Aorta (tissue), 5 donors: ENCODE data around the gene PUM1. TPM values are rescaled to one million over a fixed set of nuclear protein-coding genes. Genes with fewer than 3 reads are reported as not detected.

Experiments used
- ATAC-seq: fragments of 200-7000 bp; cut with Tn5 transposase; one replicate; pipeline ENCODE4 v1.9.1; 2022; ENCODE audit warnings: moderate library complexity; ENCODE audit not compliant: low FRiP score
- DNase-seq, 2 donors: peaks; one replicate each; pipeline ENCODE4 v3.0.0-alpha.2; 2020
- H3K27ac ChIP-seq, 2 donors: one replicate each; pipeline ENCODE4 v1.5.1; 2013; ENCODE audit warnings: low read length in 2 of 2, mild to moderate bottlenecking in 2 of 2, moderate library complexity in 2 of 2, control low read depth in 1 of 2, inconsistent platforms in 1 of 2, low read depth in 1 of 2
- H3K27me3 ChIP-seq, 2 donors: one replicate each; pipeline ENCODE4 v1.6.1; 2013; ENCODE audit warnings: control low read depth in 1 of 2, low read length in 1 of 2, mild to moderate bottlenecking in 1 of 2, moderate library complexity in 1 of 2; ENCODE audit not compliant: insufficient read depth in 2 of 2, control insufficient read depth in 1 of 2
- H3K36me3 ChIP-seq, 2 donors: one replicate each; pipeline ENCODE4 v1.6.1; 2013; ENCODE audit warnings: control low read depth in 1 of 2, low read length in 1 of 2, mild to moderate bottlenecking in 1 of 2; ENCODE audit not compliant: insufficient read depth in 2 of 2, control insufficient read depth in 1 of 2
- H3K4me1 ChIP-seq, 2 donors: one replicate each; pipeline ENCODE4 v1.6.1; 2013; ENCODE audit warnings: low read length in 2 of 2, control low read depth in 1 of 2, mild to moderate bottlenecking in 1 of 2, moderate library complexity in 1 of 2; ENCODE audit not compliant: insufficient read depth in 2 of 2, control insufficient read depth in 1 of 2
- H3K4me3 ChIP-seq, 2 donors: one replicate each; pipeline ENCODE4 v1.5.1; 2013; ENCODE audit warnings: low read length in 2 of 2, control low read depth in 1 of 2, mild to moderate bottlenecking in 1 of 2
- H3K9me3 ChIP-seq: one replicate; pipeline ENCODE4 v1.6.1; 2013; ENCODE audit warnings: mild to moderate bottlenecking, low read length; ENCODE audit not compliant: control insufficient read depth
- WGBS, 2 donors: extraction: QIAGEN DNeasy Blood & Tissue Kit; methylation state at CpG; one replicate each; pipeline ENCODE4 v1.1.7; 2013; 5-methylcytosine and 5-hydroxymethylcytosine counted together
- intact Hi-C, 2 donors: fragments of 100-400 bp; cut with DNase I; formaldehyde crosslinking; loops; one replicate each; pipeline versions ENCODE4 v1.14.2 to v1.15.0; 2022
- polyA plus RNA-seq, 2 donors: library from polyadenylated mRNA; stranded (reverse); fragments of 200-250 nt; gene quantifications; one replicate each; pipeline ENCODE4 v1.2.3, GENCODE V29; 2013
- total RNA-seq, 2 donors: library from RNA; stranded (reverse); fragmentation: NEBNext Ultra II Directional; extraction: Animal tissue kit (Norgen Biotek cat#: 25700); gene quantifications; one replicate each; pipeline ENCODE4 v1.2.1, GENCODE V29; 2021
- donor health status: healthy with polysubstance abuse.
- donor health status: Bipolar disorder and iron deficiency.
- donor health status: DM: no; HTN: no; CAD: no.
- donor health status: DM: no; HTN: no; CAD: no.
- donor health status: DM: yes; HTN: yes; CAD: no.

Gene PUM1
- total and polyA plus RNA-seq, 4 donors: 13.1 to 120 (median 63.2) TPM

GRCh38 chr1:30919025-30919881, 146.3 kb downstream of the PUM1 start:
- H3K27me3 ChIP-seq: no peaks in the 10 kb centered on the region
- DNase-seq: no peak
- no peak overlapping the region for H3K4me3 ChIP-seq
- 78 to 80% methylated on average over 10 of the region's 10 CpGs for WGBS, 2 donors
- no peak for ATAC-seq
- no peaks in the 10 kb centered on the region for H3K36me3 ChIP-seq
- H3K9me3 ChIP-seq: no peaks in the 10 kb centered on the region
- intact Hi-C loops: no loop called here
- H3K4me1 ChIP-seq: no peaks in the 10 kb centered on the region
- H3K27ac ChIP-seq: no peak overlapping the region

- H3K27me3 ChIP-seq: no peaks in the 10 kb centered on the region
- no peaks in the 10 kb centered on the region for H3K9me3 ChIP-seq
- ATAC-seq (no peak), DNase-seq (peak in 1 of 2 donors; percentile 30)
- H3K4me3 ChIP-seq: no peak overlapping the region
- no peaks in the 10 kb centered on the region for H3K36me3 ChIP-seq
- intact Hi-C loops: no loop called here
- WGBS, 2 donors: 90 to 94% methylated on average over 12 of the region's 12 CpGs
- H3K4me1 ChIP-seq: no peaks in the 10 kb centered on the region
- H3K27ac ChIP-seq: no peak overlapping the region
These were observed 149.2 kb downstream of the PUM1 start for GRCh38 chr1:30916296-30916695.

- WGBS, 2 donors: 92% methylated on average over 11 to 13 of the region's 13 CpGs
- Histone ChIP-seq H3K36me3 (no peaks in the 10 kb centered on the region), H3K4me3 (no peak overlapping the region), H3K9me3 (no peaks in the 10 kb centered on the region), H3K27me3 (no peaks in the 10 kb centered on the region), H3K4me1 (no peaks in the 10 kb centered on the region), H3K27ac (no peak overlapping the region)
- intact Hi-C loops: no loop called here
- ATAC-seq: no peak
- DNase-seq: peak in 1 of 2 donors; percentile 69
These were observed 149.9 kb downstream of the PUM1 start for GRCh38 chr1:30915491-30916230.

GRCh38 chr1:30914931-30915330, 150.6 kb downstream of the PUM1 start:
- no peak overlapping the region for H3K4me3 ChIP-seq
- no peaks in the 10 kb centered on the region for H3K36me3 ChIP-seq
- no peak overlapping the region for H3K27ac ChIP-seq
- H3K27me3 ChIP-seq: no peaks in the 10 kb centered on the region
- intact Hi-C loops: loop anchor here in 1 of 2 donors (5.0 kb wide), 2 partner anchors 133 to 188 kb away; no protein-coding TSS in a partner anchor
- 75 to 76% methylated on average over 4 of the region's 4 CpGs for WGBS, 2 donors
- peak; percentile 37 to 41 for DNase-seq
- ATAC-seq: no peak
- H3K9me3 ChIP-seq: no peaks in the 10 kb centered on the region
- H3K4me1 ChIP-seq: no peaks in the 10 kb centered on the region

- intact Hi-C loops: loop anchor here in 1 of 2 donors (5.0 kb wide), 2 partner anchors 132 to 187 kb away; no protein-coding TSS in a partner anchor
- Histone ChIP-seq H3K4me3 (no peak overlapping the region), H3K27ac (no peak overlapping the region), H3K27me3 (no peaks in the 10 kb centered on the region), H3K9me3 (no peaks in the 10 kb centered on the region), H3K4me1 (no peaks in the 10 kb centered on the region), H3K36me3 (no peaks in the 10 kb centered on the region)
- DNase-seq (peak in 1 of 2 donors; percentile 47), ATAC-seq (no peak)
- 90 to 92% methylated on average over 3 of the region's 3 CpGs for WGBS, 2 donors
These were observed 151.0 kb downstream of the PUM1 start for GRCh38 chr1:30914587-30914922.

GRCh38 chr1:30912913-30913652, 152.4 kb downstream of the PUM1 start:
- ATAC-seq: peak; percentile 11
- H3K4me3 ChIP-seq: no peak overlapping the region
- H3K9me3 ChIP-seq: no peaks in the 10 kb centered on the region
- no peak overlapping the region for H3K27ac ChIP-seq
- H3K36me3 ChIP-seq: no peaks in the 10 kb centered on the region
- no peaks in the 10 kb centered on the region for H3K27me3 ChIP-seq
- no peaks in the 10 kb centered on the region for H3K4me1 ChIP-seq
- 86 to 88% methylated on average over 10 of the region's 10 CpGs for WGBS, 2 donors
- DNase-seq: peak; percentile 77 to 90
- intact Hi-C loops: loop anchor here in 1 of 2 donors (5.0 kb wide), 2 partner anchors 131 to 186 kb away; no protein-coding TSS in a partner anchor

- WGBS, 2 donors: 89% methylated on average over 6 of the region's 6 CpGs
- Histone ChIP-seq H3K27me3 (no peaks in the 10 kb centered on the region), H3K36me3 (no peaks in the 10 kb centered on the region), H3K4me3 (no peak overlapping the region), H3K27ac (no peak overlapping the region), H3K9me3 (no peaks in the 10 kb centered on the region), H3K4me1 (no peaks in the 10 kb centered on the region)
- no peak for ATAC-seq
- intact Hi-C loops: loop anchor here in 1 of 2 donors (5.0 kb wide), 2 partner anchors 130 to 185 kb away; no protein-coding TSS in a partner anchor
- peak; percentile 44 to 61 for DNase-seq
These were observed 153.3 kb downstream of the PUM1 start for GRCh38 chr1:30912224-30912623.
